Panc1 (cell line): ENCODE data around the gene TRAM2. TPM values are rescaled to one million over a fixed set of nuclear protein-coding genes. Genes with fewer than 3 reads are reported as not detected.
A peak's percentile ranks its signal among the peaks of the same experiment; 100 is the strongest.

Experiments
- ATAC-seq: fragments of 200-7000 bp; cut with Tn5 transposase; 2 replicates; pipeline ENCODE4 v1.9.1; 2020; ENCODE audit warnings: mild to moderate bottlenecking, moderate library complexity
- BruUV-seq: library from RNA; stranded (reverse); fragments of 400-500 nt; replicated peaks from 2 replicates; lab custom pipeline; 2021; lab: Mats Ljungman, UMichigan
- CTCF ChIA-PET: fragments of 300-600 bp; sonication (Branson Sonifier 250); formaldehyde crosslinking; loops from one replicate; lab custom pipeline; 2022; ENCODE audit warnings: antibody characterized with exemption; lab: Charles Lee
- POLR2A ChIA-PET: fragments of 300-600 bp; sonication (Branson Sonifier 250); formaldehyde crosslinking; loops from one replicate; lab custom pipeline; 2022; ENCODE audit warnings: antibody characterized with exemption; lab: Charles Lee
- DNase-seq: peaks from one replicate; pipeline ENCODE4 v3.0.0-alpha.2; 2010; ENCODE audit warnings: low read depth, low spot score
- H3K27ac ChIP-seq: 2 replicates; pipeline ENCODE4 v1.5.1; 2011; ENCODE audit warnings: mild to moderate bottlenecking, low read length, inconsistent platforms
- H3K27me3 ChIP-seq: fragments of 200-500 bp; sonication (Bioruptor generic); 2 replicates; pipeline ENCODE4 v1.6.0; 2014; ENCODE audit warnings: low read length, inconsistent platforms; ENCODE audit not compliant: control insufficient read depth, insufficient read depth
- H3K36me3 ChIP-seq: fragments of 200-500 bp; sonication (Bioruptor generic); 2 replicates; pipeline ENCODE4 v1.5.1; 2014; ENCODE audit warnings: inconsistent platforms, mild to moderate bottlenecking, low read length, moderate library complexity; ENCODE audit not compliant: control insufficient read depth, insufficient read depth
- H3K4me1 ChIP-seq: 2 replicates; pipeline ENCODE4 v1.5.1; 2011; ENCODE audit warnings: inconsistent platforms, mild to moderate bottlenecking, low read length, moderate library complexity; ENCODE audit not compliant: control insufficient read depth, insufficient read depth
- H3K4me3 ChIP-seq, 2 experiments: 2 replicates each; pipeline ENCODE4 v1.5.1; 2011 to 2012; ENCODE audit warnings: low read depth in 2 of 2, low read length in 2 of 2, mild to moderate bottlenecking in 2 of 2, inconsistent platforms in 1 of 2, moderate library complexity in 1 of 2
- H3K9me3 ChIP-seq: fragments of 200-500 bp; sonication (Bioruptor generic); 2 replicates; pipeline ENCODE4 v1.5.1; 2014; ENCODE audit warnings: low read depth, mild to moderate bottlenecking, inconsistent platforms, low read length, moderate library complexity; ENCODE audit not compliant: control insufficient read depth, insufficient read depth
- CTCF ChIP-seq: fragments of 450-650 bp; IDR thresholded peaks from 2 replicates; pipeline ENCODE4 v1.5.1; 2017; ENCODE audit warnings: mild to moderate bottlenecking
- POLR2AphosphoS5 ChIP-seq: IDR thresholded peaks from 2 replicates; pipeline ENCODE4 v1.6.1; 2012; ENCODE audit warnings: mild to moderate bottlenecking, low read depth, low read length, moderate library complexity
- REST ChIP-seq, 2 experiments: IDR thresholded peaks; 2 replicates each; pipeline ENCODE4 v1.6.1; 2011 to 2012; ENCODE audit warnings: low read depth in 2 of 2, control low read depth in 1 of 2, low read length in 1 of 2, mild to moderate bottlenecking in 1 of 2, moderate library complexity in 1 of 2; ENCODE audit not compliant: insufficient read depth in 1 of 2
- SIN3A ChIP-seq: IDR thresholded peaks from 2 replicates; pipeline ENCODE4 v1.6.1; 2012; ENCODE audit warnings: low read depth, mild to moderate bottlenecking, low read length, moderate library complexity, borderline replicate concordance; ENCODE audit not compliant: insufficient read depth
- TCF7L2 ChIP-seq: IDR thresholded peaks from 2 replicates; pipeline ENCODE4 v1.6.1; 2011; ENCODE audit warnings: mild to moderate bottlenecking, low read depth, low read length, inconsistent platforms
- in situ Hi-C: cut with HindIII; loops from 2 replicates; pipeline ENCODE4 v1.10.0; 2016; ENCODE audit warnings: low sequenced_read_pairs, low pct_unique_long_range_greater_than_20kb
- intact Hi-C: fragments of 100-400 bp; cut with micrococcal nuclease; formaldehyde crosslinking; loops from one replicate; pipeline ENCODE4 v1.10.0; 2022; ENCODE audit not compliant: unreplicated experiment
- total RNA-seq: library from RNA; stranded (reverse); gene quantifications from one replicate; pipeline ENCODE4 v1.2.1, GENCODE V29; 2021; ENCODE audit not compliant: unreplicated experiment

TRAM2 gene
- total RNA-seq, 1 experiment from 2014 or later, result 56.7 TPM

GRCh38 chr6:52523378-52524142, 53.3 kb downstream of the TRAM2 start:
- CTCF ChIA-PET, result no interaction called here
- no TSS peak for BruUV-seq
- TF ChIP-seq REST (IDR thresholded peaks at IDR 0.05; ENCODE audit: insufficient read depth in 1 of 2, low read depth in 2 of 2, low read length in 1 of 2) (no peak), CTCF (no peak), TCF7L2 (no peak), SIN3A (no peak), POLR2AphosphoS5 (no peak)
- Histone ChIP-seq H3K27me3 (no peaks in the 10 kb centered on the region), H3K27ac (peak overlapping the region; percentile 87), H3K4me3 (no peak overlapping the region), H3K9me3 (no peaks in the 10 kb centered on the region), H3K36me3 (no peaks in the 10 kb centered on the region), H3K4me1 (peaks cover 44% of the 10 kb centered on the region)
- in situ Hi-C loops (no loop called here), intact Hi-C loops (no loop called here)
- DNase-seq, result no peak
- ATAC-seq, result no peak
- POLR2A ChIA-PET, result no interaction called here

- ChIA-PET CTCF (no interaction called here), POLR2A (no interaction called here)
- intact Hi-C loops (no loop called here), in situ Hi-C loops (no loop called here)
- BruUV-seq, result no TSS peak
- peak; percentile 71 for ATAC-seq
- peak overlapping the region; percentile 87 for H3K27ac ChIP-seq
- TF ChIP-seq POLR2AphosphoS5 (peak; percentile 35; the same call in 1 of the 2 replicates), REST (IDR thresholded peaks at IDR 0.05; ENCODE audit: insufficient read depth in 1 of 2, low read depth in 2 of 2, low read length in 1 of 2) (no peak)
- H3K4me1 ChIP-seq, result peaks cover 53% of the 10 kb centered on the region
- H3K27me3 ChIP-seq, result no peaks in the 10 kb centered on the region
- H3K9me3 ChIP-seq, result no peaks in the 10 kb centered on the region
- peak overlapping the region in 1 of 2 experiments; percentile 24; a peak in 1 of 4 replicates for H3K4me3 ChIP-seq
- H3K36me3 ChIP-seq, result no peaks in the 10 kb centered on the region
- peak; percentile 38 for DNase-seq
Observed at GRCh38 chr6:52522655-52523054, 54.2 kb downstream of the TRAM2 start.
